Measurements from ENCODE around the gene EGFLAM. TPM values are rescaled to one million over a fixed set of nuclear protein-coding genes. Genes with fewer than 3 reads are reported as not detected.

Gene EGFLAM
- total and polyA plus RNA-seq, 2 of the 4 experiments (the other 2 are of a cell fraction): 0.77 to 1.1 TPM

DNA sequence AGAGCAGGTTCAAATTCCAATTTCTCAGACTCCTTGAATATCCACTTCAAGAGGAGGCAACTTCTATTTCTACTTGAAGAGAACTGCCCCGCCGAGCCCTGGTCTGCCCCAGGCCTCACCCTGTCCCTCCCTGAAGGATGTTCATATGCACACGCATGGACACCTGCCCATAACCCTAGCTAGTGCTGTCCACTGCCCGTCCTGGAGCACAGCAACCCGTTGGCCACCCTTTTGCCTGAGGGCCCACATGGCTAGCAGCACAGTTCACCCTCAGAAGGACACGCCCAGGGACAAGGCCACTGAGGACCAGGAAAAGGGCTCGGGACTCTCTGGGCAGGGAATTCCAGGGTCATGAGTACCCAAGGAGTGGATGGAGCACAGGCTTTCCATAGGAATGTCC is 63.6 kb downstream of the EGFLAM start:
- Histone ChIP-seq H3K27me3 (ENCODE audit: control insufficient read depth, insufficient read depth, low read length) (peaks cover 2% of the 10 kb centered on the region; the same call in 1 of the 2 replicates), H2AK5ac (ENCODE audit: low read depth, low read length) (no peak overlapping the region), H3K79me1 (ENCODE audit: low read depth in 1 of 2, low read length in 2 of 2) (no peaks in the 10 kb centered on the region), H3K18ac (ENCODE audit: low read depth, low read length) (no peak overlapping the region), H4K5ac (ENCODE audit: low read depth, low read length) (no peak overlapping the region), H3K14ac (replicated peaks; ENCODE audit: low read depth, low read length) (no peak overlapping the region), H2BK20ac (ENCODE audit: low read depth, low read length) (no peak overlapping the region), H3K9me3 (ENCODE audit: control insufficient read depth, insufficient read depth, low read length) (no peaks in the 10 kb centered on the region), H2AFZ (replicated peaks; ENCODE audit: low read length, poor library complexity) (no peak overlapping the region), H4K20me1 (ENCODE audit: insufficient read depth, low read length) (no peaks in the 10 kb centered on the region), H3K36me3 (ENCODE audit: control insufficient read depth, insufficient read depth, low read length) (no peaks in the 10 kb centered on the region), H3K9ac (ENCODE audit: low read depth, low read length) (no peak overlapping the region), H2AK9ac (replicated peaks; ENCODE audit: low read depth, low read length, poor library complexity) (no peak overlapping the region), H2BK5ac (ENCODE audit: low read depth, low read length, poor library complexity, severe bottlenecking) (no peak overlapping the region), H4K8ac (ENCODE audit: low read depth in 2 of 2, low read length in 2 of 2) (no peak overlapping the region), H3K56ac (ENCODE audit: extremely low read depth, insufficient read depth, low read length) (no peak overlapping the region), H3K23ac (ENCODE audit: low read depth, low read length) (no peak overlapping the region), H3K4me3 (ENCODE audit: insufficient read depth, low read depth, low read length) (no peak overlapping the region), H3K4me2 (ENCODE audit: low read depth, low read length) (no peak overlapping the region), H3K4me1 (ENCODE audit: control insufficient read depth, insufficient read depth, low read length) (no peaks in the 10 kb centered on the region), H2BK120ac (ENCODE audit: low read depth, low read length) (no peak overlapping the region), H2BK15ac (ENCODE audit: low read depth, low read length) (no peak overlapping the region), H3K27ac (ENCODE audit: insufficient read depth, low read length) (no peak overlapping the region), H4K91ac (ENCODE audit: insufficient read depth, low read depth, low read length) (no peak overlapping the region), H3K9me1 (ENCODE audit: insufficient read depth, low read length) (no peaks in the 10 kb centered on the region), H3K4ac (ENCODE audit: low read depth, low read length) (no peak overlapping the region)
- no peak for DNase-seq
- no TSS peak for BruUV-seq (replicated peaks)
- TF ChIP-seq, protein P1, sequence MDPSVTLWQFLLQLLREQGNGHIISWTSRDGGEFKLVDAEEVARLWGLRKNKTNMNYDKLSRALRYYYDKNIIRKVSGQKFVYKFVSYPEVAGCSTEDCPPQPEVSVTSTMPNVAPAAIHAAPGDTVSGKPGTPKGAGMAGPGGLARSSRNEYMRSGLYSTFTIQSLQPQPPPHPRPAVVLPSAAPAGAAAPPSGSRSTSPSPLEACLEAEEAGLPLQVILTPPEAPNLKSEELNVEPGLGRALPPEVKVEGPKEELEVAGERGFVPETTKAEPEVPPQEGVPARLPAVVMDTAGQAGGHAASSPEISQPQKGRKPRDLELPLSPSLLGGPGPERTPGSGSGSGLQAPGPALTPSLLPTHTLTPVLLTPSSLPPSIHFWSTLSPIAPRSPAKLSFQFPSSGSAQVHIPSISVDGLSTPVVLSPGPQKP (IDR thresholded peaks at IDR 0.05; ENCODE audit: borderline replicate concordance, low read depth, low read length): no peak
- TF ChIP-seq, protein P2, sequence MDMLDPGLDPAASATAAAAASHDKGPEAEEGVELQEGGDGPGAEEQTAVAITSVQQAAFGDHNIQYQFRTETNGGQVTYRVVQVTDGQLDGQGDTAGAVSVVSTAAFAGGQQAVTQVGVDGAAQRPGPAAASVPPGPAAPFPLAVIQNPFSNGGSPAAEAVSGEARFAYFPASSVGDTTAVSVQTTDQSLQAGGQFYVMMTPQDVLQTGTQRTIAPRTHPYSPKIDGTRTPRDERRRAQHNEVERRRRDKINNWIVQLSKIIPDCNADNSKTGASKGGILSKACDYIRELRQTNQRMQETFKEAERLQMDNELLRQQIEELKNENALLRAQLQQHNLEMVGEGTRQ (IDR thresholded peaks at IDR 0.05; ENCODE audit: low read depth, low read length): no peak
- TF ChIP-seq FOS (IDR thresholded peaks at IDR 0.05; ENCODE audit: low read depth, low read length): no peak
- no peak for TF ChIP-seq RFX5 (IDR thresholded peaks at IDR 0.05; ENCODE audit: low read depth, low read length)
- no peak for TF ChIP-seq RAD21 (IDR thresholded peaks at IDR 0.05; ENCODE audit: low read length)
- TF ChIP-seq NFE2L2 (IDR thresholded peaks at IDR 0.05; ENCODE audit: low read depth, low read length): no peak
- no peak for TF ChIP-seq POLR2A (IDR thresholded peaks at IDR 0.05; ENCODE audit: low read depth, low read length)
- TF ChIP-seq CEBPB (IDR thresholded peaks at IDR 0.05; ENCODE audit: low read depth, low read length): no peak
- TF ChIP-seq MXI1 (IDR thresholded peaks at IDR 0.05; ENCODE audit: borderline replicate concordance, low read depth, low read length): no peak
- TF ChIP-seq, protein P3, sequence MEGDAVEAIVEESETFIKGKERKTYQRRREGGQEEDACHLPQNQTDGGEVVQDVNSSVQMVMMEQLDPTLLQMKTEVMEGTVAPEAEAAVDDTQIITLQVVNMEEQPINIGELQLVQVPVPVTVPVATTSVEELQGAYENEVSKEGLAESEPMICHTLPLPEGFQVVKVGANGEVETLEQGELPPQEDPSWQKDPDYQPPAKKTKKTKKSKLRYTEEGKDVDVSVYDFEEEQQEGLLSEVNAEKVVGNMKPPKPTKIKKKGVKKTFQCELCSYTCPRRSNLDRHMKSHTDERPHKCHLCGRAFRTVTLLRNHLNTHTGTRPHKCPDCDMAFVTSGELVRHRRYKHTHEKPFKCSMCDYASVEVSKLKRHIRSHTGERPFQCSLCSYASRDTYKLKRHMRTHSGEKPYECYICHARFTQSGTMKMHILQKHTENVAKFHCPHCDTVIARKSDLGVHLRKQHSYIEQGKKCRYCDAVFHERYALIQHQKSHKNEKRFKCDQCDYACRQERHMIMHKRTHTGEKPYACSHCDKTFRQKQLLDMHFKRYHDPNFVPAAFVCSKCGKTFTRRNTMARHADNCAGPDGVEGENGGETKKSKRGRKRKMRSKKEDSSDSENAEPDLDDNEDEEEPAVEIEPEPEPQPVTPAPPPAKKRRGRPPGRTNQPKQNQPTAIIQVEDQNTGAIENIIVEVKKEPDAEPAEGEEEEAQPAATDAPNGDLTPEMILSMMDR (conservative IDR thresholded peaks at IDR 0.05; ENCODE audit: low read depth, low read length): no peak
- no peak for TF ChIP-seq RCOR1 (IDR thresholded peaks at IDR 0.05; ENCODE audit: insufficient replicate concordance, low read length)
- TF ChIP-seq MAFK (IDR thresholded peaks at IDR 0.05; ENCODE audit: low read depth, low read length): no peak
- no peak for TF ChIP-seq MAZ (IDR thresholded peaks at IDR 0.05; ENCODE audit: borderline replicate concordance, low read depth, low read length)
- TF ChIP-seq BHLHE40 (IDR thresholded peaks at IDR 0.05; ENCODE audit: low read depth, low read length): no peak
- no peak for TF ChIP-seq SMC3 (IDR thresholded peaks at IDR 0.05; ENCODE audit: low read depth, low read length)
- TF ChIP-seq CHD1 (IDR thresholded peaks at IDR 0.05; ENCODE audit: low read depth, low read length): no peak
- in situ Hi-C loops (cut with MboI; ENCODE audit: low sequenced_read_pairs): no loop called here
- ATAC-seq (ENCODE audit: low read depth): no peak
- dilution Hi-C loops (cut with HindIII; ENCODE audit: low sequenced_read_pairs, unreplicated experiment): no loop called here
- intact Hi-C loops (cut with micrococcal nuclease): no loop called here
- CTCF ChIA-PET: no interaction called here
- 54% methylated on average over 5 of the region's 7 CpGs; no CpG with 5 or more reads in 1 of the 2 experiments for WGBS, 2 experiments (ENCODE audit: extremely low coverage in 2 of 2, insufficient read length in 1 of 2)
- POLR2A ChIA-PET (ENCODE audit: unreplicated experiment): no interaction called here

All from IMR-90 (cell line).